ENCODE results near the gene ZNF784. TPM values are rescaled to one million over a fixed set of nuclear protein-coding genes. Genes with fewer than 3 reads are reported as not detected.

Gene ZNF784
- total and polyA plus RNA-seq, 2 donors (not counting 3 experiments of a cell fraction or from before 2014, with no cell fraction given) = 4.9 TPM

GRCh38 chr19:55667511-55667910 lies 43.1 kb upstream of the ZNF784 start:
- Histone ChIP-seq H3K27ac (ENCODE audit: insufficient read depth, low read depth, low read length) (no peak overlapping the region), H3K36me3 (ENCODE audit: control insufficient read depth in 2 of 2, extremely low read depth in 1 of 2, insufficient read depth in 2 of 2, low read length in 2 of 2) (peaks cover 27 to 70% of the 10 kb centered on the region in 2 experiments), H3K9me3 (replicated peaks; ENCODE audit: control insufficient read depth, insufficient read depth, low read length) (no peaks in the 10 kb centered on the region), H3K9me1 (replicated peaks; ENCODE audit: control insufficient read depth, extremely low read depth, insufficient read depth, low read length) (no peaks in the 10 kb centered on the region), H4K20me1 (replicated peaks; ENCODE audit: control insufficient read depth, extremely low read depth, insufficient read depth, low read length) (peaks cover 5% of the 10 kb centered on the region), H2AFZ (ENCODE audit: low read depth, low read length) (no peak overlapping the region), H3K27me3 (ENCODE audit: control insufficient read depth in 2 of 2, insufficient read depth in 2 of 2, low read length in 2 of 2) (no peaks in the 10 kb centered on the region), H3K4me1 (ENCODE audit: control insufficient read depth, extremely low read depth, insufficient read depth, low read length) (peaks cover 3% of the 10 kb centered on the region), H3K79me2 (ENCODE audit: control insufficient read depth, insufficient read depth, low read length) (peaks cover 90% of the 10 kb centered on the region), H3K4me3 (replicated peaks in 1 of 3; ENCODE audit: insufficient read depth in 1 of 3, low read depth in 1 of 3, low read length in 3 of 3) (no peak overlapping the region), H3K9ac (replicated peaks; ENCODE audit: extremely low read depth, insufficient read depth, low read length) (no peak overlapping the region), H3K4me2 (ENCODE audit: insufficient read depth, low read length) (no peak overlapping the region)
- dilution Hi-C loops (cut with MboI; ENCODE audit: extremely low pct_ligation_motif_present, low sequenced_read_pairs) (no loop called here), intact Hi-C loops (cut with micrococcal nuclease) (no loop called here)
- ChIA-PET POLR2A (no interaction called here), CTCF (interaction anchor here (0.9 kb wide), 1 partner anchor 13 kb away, joined by 3 read pairs; the partner anchor contains the start of gene U2AF2)
- BruUV-seq (replicated peaks) = no TSS peak
- TF ChIP-seq POLR2AphosphoS5 (IDR thresholded peaks at IDR 0.05; ENCODE audit: insufficient read depth, low read depth, low read length) (no peak), EZH2 (IDR thresholded peaks at IDR 0.05; ENCODE audit: borderline replicate concordance, low read depth, low read length, severe bottlenecking) (no peak), MYC (IDR thresholded peaks at IDR 0.05; ENCODE audit: low read depth, low read length) (no peak), GATA2 (IDR thresholded peaks at IDR 0.05; ENCODE audit: insufficient read depth, insufficient read length, low read depth, low read length) (no peak), CTCF (IDR thresholded peaks at IDR 0.05; ENCODE audit: extremely low read depth in 1 of 2, insufficient read depth in 1 of 2, low read depth in 1 of 2, low read length in 2 of 2) (no peak), JUN (IDR thresholded peaks at IDR 0.05; ENCODE audit: borderline replicate concordance, insufficient read depth, insufficient read length, low read depth) (no peak), FOS (IDR thresholded peaks at IDR 0.05; ENCODE audit: borderline replicate concordance, insufficient read depth, low read length) (no peak), MAX (IDR thresholded peaks at IDR 0.05; ENCODE audit: insufficient read depth, insufficient read length) (no peak), POLR2A (IDR thresholded peaks at IDR 0.05; ENCODE audit: low read depth, low read length) (no peak)
- DNase-seq (ENCODE audit: low read depth, low spot score) (no peak), FAIRE-seq (no peak)

Measured in endothelial cell of umbilical vein (primary cell).